Duodenal mucosa (tissue), 2 donors: ENCODE results near the gene ACVR1.

Experiments
- H3K27ac ChIP-seq: one replicate; pipeline ENCODE4 v1.7.0; 2013; ENCODE audit warnings: low read depth, low read length
- H3K27me3 ChIP-seq, 2 donors: one replicate each; pipeline ENCODE4 v1.7.0; 2013; ENCODE audit warnings: low read length in 2 of 2, control low read depth in 1 of 2; ENCODE audit not compliant: insufficient read depth in 2 of 2, control insufficient read depth in 1 of 2
- H3K36me3 ChIP-seq, 2 donors: one replicate each; pipeline ENCODE4 v1.7.0; 2013; ENCODE audit warnings: low read length in 2 of 2, control low read depth in 1 of 2; ENCODE audit not compliant: insufficient read depth in 2 of 2, control insufficient read depth in 1 of 2
- H3K4me1 ChIP-seq, 2 donors: one replicate each; pipeline ENCODE4 v1.7.0; 2013; ENCODE audit warnings: low read length in 2 of 2, control low read depth in 1 of 2; ENCODE audit not compliant: insufficient read depth in 2 of 2, control insufficient read depth in 1 of 2
- H3K4me3 ChIP-seq, 2 donors: one replicate each; pipeline ENCODE4 v1.7.0; 2013; ENCODE audit warnings: low read length in 2 of 2, low read depth in 1 of 2
- H3K9ac ChIP-seq, 2 donors: one replicate each; pipeline ENCODE4 v1.7.0; 2013; ENCODE audit warnings: low read length in 2 of 2, low read depth in 1 of 2
- H3K9me3 ChIP-seq, 2 donors: one replicate each; pipeline ENCODE4 v1.7.0; 2013; ENCODE audit warnings: low read length in 2 of 2, control low read depth in 1 of 2; ENCODE audit not compliant: control insufficient read depth in 1 of 2

The ACVR1 gene

DNA sequence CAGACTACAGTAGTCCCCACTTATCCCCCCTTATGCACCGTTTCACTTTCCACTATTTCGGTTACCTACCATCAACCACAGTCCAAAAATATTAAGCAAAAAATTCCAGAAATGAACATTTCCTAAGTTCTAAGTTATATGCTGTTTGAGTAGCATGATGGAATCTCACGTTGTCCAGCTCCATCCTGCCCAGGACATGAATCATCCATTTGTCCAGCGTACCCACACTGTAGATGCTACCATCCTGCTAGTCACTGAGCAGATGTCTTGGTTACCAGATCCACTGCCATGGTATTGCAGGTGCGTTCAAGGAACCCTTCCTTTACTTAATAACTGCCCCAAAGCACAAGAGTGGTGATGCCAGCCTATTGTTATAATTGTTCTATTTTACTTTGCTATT is 87.9 kb downstream of the ACVR1 start:
- peaks cover 44 to 73% of the 10 kb centered on the region in 2 donors for H3K4me1 ChIP-seq
- H3K27me3 ChIP-seq: no peaks in the 10 kb centered on the region
- no peak overlapping the region for H3K4me3 ChIP-seq
- H3K27ac ChIP-seq: no peak overlapping the region
- H3K9me3 ChIP-seq: no peaks in the 10 kb centered on the region
- no peak overlapping the region for H3K9ac ChIP-seq
- no peaks in the 10 kb centered on the region for H3K36me3 ChIP-seq

DNA sequence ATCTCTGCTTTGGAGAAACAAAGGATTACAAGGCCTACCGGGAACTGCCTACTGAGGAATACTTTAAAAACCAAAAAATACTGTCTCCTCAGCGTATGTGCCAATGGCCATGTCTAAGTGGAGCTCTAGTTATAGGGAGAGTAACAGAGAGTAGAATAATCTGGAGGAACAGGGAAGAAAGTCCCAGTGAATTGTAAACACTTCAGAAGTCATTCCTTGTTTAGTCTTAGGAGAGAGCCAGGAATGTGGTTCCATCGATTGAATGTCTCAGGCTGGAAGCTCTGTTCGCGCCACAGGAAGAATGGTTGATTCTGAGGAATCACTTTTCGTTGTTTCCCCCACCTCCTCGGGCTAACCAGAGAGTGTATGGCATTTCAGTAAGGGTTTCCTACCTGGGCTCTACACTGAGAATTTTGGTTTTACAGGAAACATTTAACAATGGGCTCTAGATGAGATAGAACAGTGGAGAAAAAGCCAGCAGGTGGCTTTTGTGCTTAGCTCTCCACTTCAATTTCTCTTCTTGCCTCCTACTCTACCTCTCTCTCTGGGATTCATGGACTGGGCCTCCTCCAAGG is 88.7 kb downstream of the ACVR1 start:
- no peaks in the 10 kb centered on the region for H3K9me3 ChIP-seq
- no peak overlapping the region for H3K4me3 ChIP-seq
- H3K27ac ChIP-seq: no peak overlapping the region
- H3K27me3 ChIP-seq: no peaks in the 10 kb centered on the region
- no peaks in the 10 kb centered on the region for H3K36me3 ChIP-seq
- H3K4me1 ChIP-seq: peaks cover 50 to 75% of the 10 kb centered on the region in 2 donors
- H3K9ac ChIP-seq: no peak overlapping the region

DNA sequence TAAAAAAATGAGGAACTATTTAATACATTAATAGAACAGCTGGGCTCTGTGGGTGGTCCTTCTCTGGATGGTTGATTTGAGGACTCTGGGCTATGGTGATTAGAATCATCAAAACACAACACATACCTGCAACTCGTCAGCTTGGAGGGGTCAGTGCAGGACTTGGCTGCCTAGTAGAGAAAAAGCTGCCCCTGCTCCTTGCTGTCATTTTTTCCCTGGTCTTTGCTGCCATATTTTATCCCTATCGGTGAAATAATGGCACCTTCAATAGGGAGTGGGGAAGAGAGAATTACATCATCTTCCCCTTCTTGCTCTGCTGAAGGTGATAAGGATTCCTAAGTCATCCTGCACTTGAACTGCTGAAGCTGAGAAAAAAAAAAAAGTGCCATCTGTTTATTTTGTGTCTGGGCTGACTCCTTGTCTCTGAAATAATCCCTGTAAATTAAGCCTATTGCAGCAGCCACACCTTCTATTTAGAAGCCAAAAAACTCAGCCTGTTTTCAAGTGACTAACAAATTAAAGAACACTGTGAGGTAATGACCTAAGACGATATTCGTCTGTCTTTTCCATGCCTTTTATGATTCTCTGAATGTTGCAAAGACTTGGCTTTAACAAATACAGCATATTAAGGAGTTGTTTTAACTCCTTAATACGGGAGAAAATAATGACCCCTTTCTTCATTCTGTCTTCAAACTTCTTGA is 89.3 kb downstream of the ACVR1 start:
- Histone ChIP-seq H3K36me3 (no peaks in the 10 kb centered on the region), H3K27ac (no peak overlapping the region), H3K4me3 (no peak overlapping the region), H3K9ac (no peak overlapping the region), H3K4me1 (peaks cover 56 to 78% of the 10 kb centered on the region in 2 donors), H3K27me3 (no peaks in the 10 kb centered on the region), H3K9me3 (no peaks in the 10 kb centered on the region)

DNA sequence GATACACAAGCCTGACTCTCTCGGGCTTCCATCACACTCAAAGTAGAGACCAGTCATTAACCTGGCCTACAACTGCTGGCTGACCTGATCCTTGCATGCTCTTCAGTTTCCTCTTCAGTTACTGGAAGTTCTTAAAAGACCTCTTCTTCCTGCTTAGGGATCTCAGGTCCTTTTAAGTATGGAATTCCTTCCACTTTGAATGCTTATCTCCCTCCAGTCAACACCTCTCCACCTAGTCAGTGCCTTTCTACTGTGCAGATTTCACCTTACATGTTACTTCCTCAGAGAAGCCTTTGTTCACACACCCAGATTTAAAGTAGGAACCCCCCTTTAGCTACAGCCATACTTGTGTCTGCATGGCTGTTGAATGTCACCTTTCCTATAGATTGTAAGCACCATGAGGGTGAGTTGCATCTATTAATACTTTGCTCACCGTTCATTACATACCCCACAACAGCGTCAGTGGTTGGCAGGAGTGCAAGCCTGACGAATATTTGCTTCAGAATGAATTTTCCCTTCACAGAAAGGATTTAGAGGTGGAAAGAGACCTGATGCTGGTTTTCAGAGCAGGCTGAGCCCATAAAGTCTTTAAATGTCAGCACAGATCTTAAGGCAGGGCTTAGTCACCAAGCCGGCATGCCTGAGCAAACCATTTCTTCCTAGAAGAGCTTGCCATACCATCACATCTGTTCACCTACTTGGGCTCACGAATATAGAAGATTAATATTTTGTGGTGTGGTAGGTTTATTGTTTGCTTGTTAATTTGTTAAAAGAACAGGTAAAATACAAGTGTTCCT is 90.1 kb downstream of the ACVR1 start:
- H3K4me1 ChIP-seq: peaks cover 62 to 84% of the 10 kb centered on the region in 2 donors
- H3K9me3 ChIP-seq: no peaks in the 10 kb centered on the region
- H3K4me3 ChIP-seq: no peak overlapping the region
- no peak overlapping the region for H3K9ac ChIP-seq
- H3K36me3 ChIP-seq: no peaks in the 10 kb centered on the region
- H3K27me3 ChIP-seq: no peaks in the 10 kb centered on the region
- H3K27ac ChIP-seq: no peak overlapping the region

DNA sequence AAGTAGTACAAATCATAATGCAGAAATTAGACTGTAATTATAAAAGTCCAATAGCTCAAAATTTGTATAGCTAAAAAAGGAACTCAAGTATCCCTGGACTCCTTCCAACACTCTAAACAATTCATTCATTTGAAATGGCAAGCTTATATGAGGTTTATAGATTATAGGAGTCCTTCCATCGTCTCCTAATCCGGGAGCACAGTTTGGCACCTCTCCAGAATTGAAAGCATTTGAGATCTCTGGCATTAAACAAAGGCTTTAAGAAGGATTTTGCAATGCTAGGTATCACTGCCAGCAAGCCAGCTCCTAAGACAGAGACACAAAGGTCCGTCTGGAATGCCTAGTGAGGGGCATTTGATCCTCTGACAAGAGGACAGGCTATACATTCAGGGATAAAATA is 90.9 kb downstream of the ACVR1 start:
- Histone ChIP-seq H3K36me3 (peaks cover under 1 to 3% of the 10 kb centered on the region in 2 donors), H3K9ac (peak overlapping the region in 1 of 2 donors; percentile 42), H3K4me3 (peak overlapping the region; percentile 1 to 45), H3K4me1 (peaks cover 59 to 76% of the 10 kb centered on the region in 2 donors), H3K9me3 (no peaks in the 10 kb centered on the region), H3K27ac (no peak overlapping the region), H3K27me3 (no peaks in the 10 kb centered on the region)

DNA sequence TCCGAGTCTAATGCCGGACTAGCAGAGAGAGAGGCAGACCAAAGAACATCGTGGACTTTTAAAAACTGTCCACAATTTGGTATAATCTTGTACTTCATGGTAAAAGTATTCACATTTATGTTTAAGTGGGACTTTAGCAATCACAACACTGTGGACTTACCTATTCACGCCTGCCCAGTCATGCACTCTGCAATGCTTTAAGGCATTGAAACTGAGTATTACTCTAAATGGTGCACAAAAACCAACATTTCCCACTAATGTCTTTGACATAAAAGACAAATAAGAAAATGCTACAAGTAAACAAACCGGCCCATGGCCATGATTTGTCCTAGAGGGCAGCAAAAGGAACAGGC is 91.3 kb downstream of the ACVR1 start:
- Histone ChIP-seq H3K9me3 (no peaks in the 10 kb centered on the region), H3K27me3 (no peaks in the 10 kb centered on the region), H3K9ac (peak overlapping the region; percentile 0 to 42), H3K36me3 (peaks cover 4 to 7% of the 10 kb centered on the region in 2 donors), H3K4me3 (peak overlapping the region; percentile 1 to 45), H3K27ac (peak overlapping the region; percentile 63), H3K4me1 (peaks cover 55 to 72% of the 10 kb centered on the region in 2 donors)

DNA sequence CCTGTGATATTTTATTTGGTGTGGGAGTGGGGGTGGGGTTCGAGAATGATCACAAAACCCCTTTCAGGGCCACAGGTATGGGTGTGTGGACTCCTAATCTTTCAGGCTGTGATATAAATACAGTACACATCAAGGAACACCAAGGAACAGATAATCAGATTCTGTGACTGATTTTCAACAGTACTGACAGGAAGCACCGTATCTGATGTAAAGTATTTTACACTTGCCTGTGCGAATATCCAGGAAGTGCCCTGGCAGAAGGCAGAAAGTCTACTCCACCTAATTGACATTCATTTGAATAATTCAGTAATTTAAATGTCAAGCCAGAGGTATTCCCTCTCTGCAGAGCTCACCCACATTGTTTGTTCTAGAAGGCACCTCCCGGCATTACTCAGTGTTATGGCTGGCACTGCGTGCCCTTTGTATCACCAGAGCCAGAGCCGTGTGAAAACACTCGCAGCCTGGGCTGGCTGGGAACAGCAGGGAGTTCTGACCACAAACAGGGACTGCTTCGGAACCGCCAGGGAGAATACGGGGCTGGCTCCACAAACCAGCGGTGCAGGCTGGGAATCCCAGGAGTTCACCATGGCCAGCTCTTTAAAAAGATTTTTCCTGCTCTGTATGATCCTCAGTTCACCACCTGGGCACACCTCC is 91.8 kb downstream of the ACVR1 start:
- Histone ChIP-seq H3K27ac (peak overlapping the region; percentile 63), H3K4me3 (peak overlapping the region; percentile 1 to 45), H3K9ac (peak overlapping the region; percentile 0 to 42), H3K9me3 (no peaks in the 10 kb centered on the region), H3K36me3 (peaks cover 7 to 10% of the 10 kb centered on the region in 2 donors), H3K27me3 (no peaks in the 10 kb centered on the region), H3K4me1 (peaks cover 50 to 66% of the 10 kb centered on the region in 2 donors)

DNA sequence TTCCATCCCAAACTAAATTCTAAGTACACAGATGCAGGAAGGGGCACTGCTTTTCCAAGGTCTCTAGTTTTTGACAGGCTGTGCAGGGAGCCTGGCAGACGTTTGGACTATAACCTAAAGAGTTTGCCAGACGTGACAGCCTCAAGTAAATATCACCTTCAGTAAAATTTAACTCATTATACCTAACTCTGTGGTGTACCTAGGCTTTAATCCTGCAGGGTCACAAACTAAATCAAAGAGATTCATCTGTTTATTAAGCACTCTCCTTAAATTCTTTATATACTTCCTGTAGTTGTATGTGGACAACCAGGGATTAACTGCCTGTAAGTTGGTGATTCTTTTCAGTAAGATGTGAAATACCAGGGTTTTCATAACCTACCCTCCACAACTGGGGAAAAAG is 92.9 kb downstream of the ACVR1 start:
- H3K4me1 ChIP-seq: peaks cover 45 to 56% of the 10 kb centered on the region in 2 donors
- no peaks in the 10 kb centered on the region for H3K27me3 ChIP-seq
- H3K27ac ChIP-seq: no peak overlapping the region
- no peaks in the 10 kb centered on the region for H3K9me3 ChIP-seq
- H3K4me3 ChIP-seq: peak overlapping the region in 1 of 2 donors; percentile 9
- H3K36me3 ChIP-seq: peaks cover 8 to 10% of the 10 kb centered on the region in 2 donors
- H3K9ac ChIP-seq: peak overlapping the region in 1 of 2 donors; percentile 13

DNA sequence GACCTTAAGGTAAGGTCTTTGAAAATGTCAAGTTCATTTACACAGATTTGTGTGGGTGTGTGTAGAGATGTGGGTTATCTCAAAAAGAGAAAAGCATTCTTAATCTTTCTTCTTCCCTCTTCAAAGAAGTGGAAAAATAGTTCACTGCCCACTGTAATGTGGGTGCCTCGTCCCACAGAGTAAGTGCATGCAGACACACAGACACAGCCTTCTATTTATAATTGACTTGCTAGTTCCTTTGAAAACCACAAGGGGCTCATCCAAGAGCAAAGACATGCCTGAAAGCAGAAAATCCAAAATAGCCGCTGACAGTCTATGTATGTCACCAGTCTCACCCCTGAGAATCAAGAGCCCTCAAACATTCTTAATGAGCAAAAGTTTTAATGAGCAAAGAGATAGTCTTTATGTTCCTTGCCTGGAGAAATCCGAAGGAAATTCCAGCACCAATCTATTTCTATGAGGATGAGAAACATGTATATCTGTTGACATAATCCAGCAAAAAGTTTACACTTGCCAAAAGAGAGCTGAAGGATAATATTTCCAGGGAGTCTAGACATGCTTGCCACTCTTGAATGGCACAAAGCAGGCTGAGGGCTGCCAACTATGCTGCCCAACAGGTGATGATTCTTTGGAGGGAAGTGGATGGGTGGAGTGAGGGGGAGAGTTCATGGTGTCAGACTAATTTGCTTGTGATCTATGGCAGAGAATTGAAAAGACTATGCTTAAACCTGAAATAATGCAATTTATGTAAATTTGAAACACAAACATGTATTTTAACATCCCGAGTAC is 93.9 kb downstream of the ACVR1 start:
- H3K27ac ChIP-seq: no peak overlapping the region
- no peak overlapping the region for H3K4me3 ChIP-seq
- peaks cover 45 to 52% of the 10 kb centered on the region in 2 donors for H3K4me1 ChIP-seq
- H3K27me3 ChIP-seq: no peaks in the 10 kb centered on the region
- H3K36me3 ChIP-seq: peaks cover 14 to 16% of the 10 kb centered on the region in 2 donors
- no peak overlapping the region for H3K9ac ChIP-seq
- H3K9me3 ChIP-seq: no peaks in the 10 kb centered on the region
